ENCODE data around the gene ANKH.
"Not testable (repeated sequence)": the region's sequence is repeated elsewhere in the genome, so short reads cannot be mapped to it uniquely, and the experiment has no call there.

The ANKH gene

DNA sequence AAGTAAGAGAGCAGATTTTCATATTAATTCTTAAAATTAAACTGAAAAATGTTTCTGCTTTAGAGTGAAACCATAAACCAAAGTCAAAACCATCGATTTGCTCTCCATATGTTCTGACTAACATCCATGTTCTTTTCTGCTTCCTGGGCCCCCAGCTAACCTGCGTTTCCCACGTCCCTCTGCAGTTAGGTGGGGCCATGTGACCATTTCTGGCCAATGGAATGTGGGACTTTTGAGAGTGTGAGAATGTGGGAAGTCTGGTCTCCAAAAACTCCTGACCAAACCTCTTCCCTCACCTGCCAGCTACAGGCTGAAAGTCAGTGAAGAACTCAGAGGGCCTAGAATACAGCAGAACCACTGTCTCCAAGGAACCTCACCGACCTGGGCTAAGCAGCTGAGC lies 44.9 kb downstream of the ANKH start:
- no peak for DNase-seq (ENCODE audit: low read depth, low spot score)

DNA sequence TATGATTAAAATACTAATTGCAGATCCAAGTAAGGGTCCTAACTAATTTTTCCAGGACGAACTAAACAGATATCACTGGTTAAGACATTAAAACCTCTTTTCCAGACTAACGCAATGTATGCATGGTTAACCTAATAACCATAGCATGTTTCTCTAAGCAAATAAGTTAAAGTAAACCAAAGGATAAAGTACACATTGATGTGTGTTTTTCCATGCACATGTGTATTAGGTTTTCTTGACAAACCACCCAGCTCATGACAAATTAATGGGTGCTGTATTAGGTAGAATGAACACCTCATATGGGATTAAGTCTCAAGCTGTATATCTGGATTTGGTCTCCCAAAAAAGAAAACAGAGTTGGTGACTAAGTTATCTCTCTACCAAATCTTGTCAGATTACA lies 45.6 kb downstream of the ANKH start:
- no peak for DNase-seq (ENCODE audit: low read depth, low spot score)

DNA sequence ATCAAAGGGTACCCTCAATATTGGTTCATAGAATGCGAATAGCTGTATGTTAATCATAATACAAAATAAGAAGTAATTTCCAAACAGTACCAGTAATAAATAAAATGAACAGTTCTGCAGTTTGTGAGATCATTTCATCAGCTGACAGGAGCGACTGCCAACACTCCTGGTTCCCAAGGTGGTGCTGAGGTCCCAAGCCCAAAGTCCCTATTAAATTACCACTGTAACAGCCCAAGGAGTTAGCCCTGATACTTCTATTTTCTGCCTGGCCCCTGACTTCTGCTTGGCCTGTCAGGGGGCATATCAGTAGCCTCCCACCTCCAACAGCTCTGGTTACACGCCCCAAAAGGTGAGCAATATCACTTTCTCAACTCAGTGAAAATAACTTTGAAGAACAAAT lies 47.1 kb downstream of the ANKH start:
- DNase-seq (ENCODE audit: low read depth, low spot score), result no peak

DNA sequence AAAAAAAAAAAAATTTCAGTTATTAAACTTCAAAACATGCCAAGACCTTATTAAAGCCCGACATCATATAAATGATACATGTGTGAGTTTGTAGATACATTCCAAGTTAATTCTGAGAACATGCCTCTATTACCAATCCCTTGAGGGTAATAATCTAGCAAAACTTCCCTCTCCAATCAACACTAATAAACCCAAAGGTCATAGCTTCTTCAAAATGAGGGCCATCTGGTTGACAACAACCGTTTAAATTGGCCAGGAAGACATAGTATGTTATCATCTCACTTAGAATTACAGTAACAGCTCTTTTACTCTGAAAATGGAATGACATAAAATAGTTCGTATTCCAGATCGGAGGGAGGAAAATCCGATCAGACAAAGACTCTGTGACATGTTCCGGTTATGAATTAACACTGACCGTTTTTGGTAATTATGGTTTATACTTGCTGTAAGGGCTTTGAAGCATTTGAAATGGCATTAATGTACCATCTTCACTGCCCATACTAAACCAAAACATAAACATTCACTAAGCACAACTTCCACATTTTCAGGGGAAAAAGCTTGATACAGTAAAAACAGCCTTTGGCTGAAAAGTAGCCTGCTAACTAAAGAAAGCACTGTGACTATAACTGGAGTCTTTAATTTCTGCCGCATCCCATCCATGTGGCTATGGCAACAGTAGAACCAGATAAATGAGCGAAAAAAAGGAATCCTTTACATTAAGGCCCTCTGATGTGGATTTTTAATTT lies 50.3 kb downstream of the ANKH start:
- no peak for DNase-seq (ENCODE audit: low read depth, low spot score)

DNA sequence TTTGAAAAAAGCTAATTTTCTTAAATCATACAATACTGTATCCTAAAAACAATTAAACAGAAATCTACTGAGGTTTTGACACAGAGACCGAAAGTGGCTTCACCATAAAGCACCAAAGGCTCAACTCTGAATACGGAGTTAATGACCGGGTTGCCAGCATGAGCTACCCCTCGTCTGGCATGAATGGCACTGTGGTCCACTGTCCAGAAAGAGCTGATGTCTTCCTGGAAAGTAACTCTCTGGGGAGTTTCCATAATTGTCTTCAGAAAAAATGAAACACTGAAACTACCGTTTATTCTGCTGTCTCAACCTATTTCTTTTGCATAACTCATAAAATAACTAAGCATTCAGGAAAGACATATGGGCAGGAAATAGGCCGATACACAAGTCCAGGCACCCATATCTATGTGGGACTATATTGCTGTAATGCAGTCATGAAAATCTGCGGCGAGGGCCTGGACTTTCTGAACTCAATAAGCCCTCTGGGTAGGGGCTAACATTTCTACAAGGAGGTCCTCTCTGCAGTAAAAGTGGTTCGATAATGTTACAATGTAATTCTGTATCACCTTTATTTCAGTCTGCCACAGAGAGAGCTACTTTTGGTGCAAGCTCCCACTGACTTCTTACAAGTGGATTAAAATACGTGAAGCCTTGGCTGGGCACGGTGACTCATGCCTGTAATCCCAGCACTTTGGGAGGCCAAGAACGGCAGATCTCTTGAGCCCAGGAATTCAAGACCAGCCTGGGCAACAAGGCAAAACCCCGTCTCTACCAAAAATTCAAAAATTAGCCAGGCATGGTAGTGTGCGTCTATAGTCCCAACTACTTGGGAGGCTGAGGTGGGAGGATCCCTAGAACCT lies 52.4 kb downstream of the ANKH start:
- DNase-seq (ENCODE audit: low read depth, low spot score), result no peak

DNA sequence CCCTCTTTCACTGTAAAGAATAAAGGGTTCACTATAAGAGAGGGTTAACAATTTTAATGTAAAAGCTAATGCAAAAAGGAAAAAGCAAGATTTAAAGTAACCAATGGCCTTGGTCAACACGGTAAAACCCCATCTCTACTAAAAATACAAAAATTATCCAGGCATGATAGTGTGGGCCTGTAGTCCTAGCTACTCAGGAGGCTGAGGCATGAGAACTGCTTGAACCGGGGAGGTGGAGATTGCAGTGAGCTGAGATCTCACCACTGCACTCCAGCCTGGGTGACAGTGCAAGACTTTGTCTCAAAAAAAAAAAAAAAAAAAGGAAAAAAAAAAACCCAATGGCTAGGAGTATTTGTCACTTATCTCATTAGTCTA lies 53.8 kb downstream of the ANKH start:
- DNase-seq (ENCODE audit: low read depth, low spot score), result not testable (repeated sequence)

DNA sequence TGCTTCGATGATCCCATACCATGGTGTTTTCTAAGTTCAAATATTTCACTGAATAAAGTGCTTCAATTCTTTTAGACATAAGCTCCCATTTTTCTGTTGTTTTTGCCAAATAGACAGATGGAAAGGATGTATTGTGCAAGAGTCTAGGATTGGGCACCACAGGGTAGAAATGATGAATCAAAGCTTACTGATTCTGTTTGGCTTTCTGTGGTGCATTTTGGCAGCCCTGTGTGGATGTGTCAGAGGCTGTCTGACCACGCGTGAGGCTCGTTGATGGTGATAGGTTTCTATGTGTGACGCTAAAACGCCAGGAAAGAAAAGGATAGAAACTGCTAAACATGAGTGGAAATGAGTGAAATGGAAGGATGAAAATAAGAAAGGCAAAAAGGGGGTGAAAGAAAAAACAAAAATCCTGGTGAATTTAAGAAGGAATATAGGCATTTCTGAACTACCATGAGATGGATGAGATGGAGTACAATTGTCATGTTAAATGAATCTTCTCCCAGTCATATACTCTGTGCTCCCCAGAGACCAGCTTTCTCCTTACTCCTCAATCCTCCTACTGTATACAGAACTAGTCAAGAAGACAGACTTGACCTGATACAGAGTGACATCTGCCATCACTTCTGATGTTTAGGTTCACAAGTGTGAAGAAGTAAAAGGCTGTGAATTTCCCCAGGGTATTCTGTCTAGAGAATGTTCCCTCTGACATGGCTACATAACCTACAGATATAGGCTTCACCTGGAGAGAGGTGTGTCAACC lies 54.4 kb downstream of the ANKH start:
- DNase-seq (ENCODE audit: low read depth, low spot score), result no peak

DNA sequence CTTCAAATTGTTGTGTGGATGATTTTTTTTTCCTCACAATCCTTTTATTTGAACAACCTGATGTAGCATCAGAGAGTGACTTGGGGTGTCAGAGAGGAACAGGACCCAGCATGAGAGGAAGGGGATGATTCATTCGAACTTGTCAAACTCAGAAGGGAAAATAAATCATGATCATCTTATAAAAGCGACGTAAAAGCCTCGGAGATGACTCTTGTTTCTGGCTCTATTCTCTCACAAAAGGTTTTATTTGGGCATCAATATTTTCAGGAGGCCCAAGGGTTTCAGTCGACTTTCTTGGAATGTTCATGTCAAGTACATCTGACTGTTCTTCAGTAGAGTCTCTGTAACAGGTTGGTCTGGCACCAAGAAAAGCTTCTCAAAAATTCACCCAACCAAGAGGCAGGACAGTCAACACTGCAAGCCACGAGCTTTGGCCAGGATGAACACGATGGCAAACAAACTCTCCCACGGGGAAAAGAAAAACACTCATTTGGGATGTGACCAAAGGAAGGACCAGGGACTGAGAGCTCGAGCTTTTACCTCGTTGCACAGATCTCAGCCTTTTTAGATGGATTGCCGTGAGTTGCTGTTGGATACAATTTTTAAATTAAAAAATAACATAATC lies 55.1 kb downstream of the ANKH start:
- DNase-seq (ENCODE audit: low read depth, low spot score), result no peak

DNA sequence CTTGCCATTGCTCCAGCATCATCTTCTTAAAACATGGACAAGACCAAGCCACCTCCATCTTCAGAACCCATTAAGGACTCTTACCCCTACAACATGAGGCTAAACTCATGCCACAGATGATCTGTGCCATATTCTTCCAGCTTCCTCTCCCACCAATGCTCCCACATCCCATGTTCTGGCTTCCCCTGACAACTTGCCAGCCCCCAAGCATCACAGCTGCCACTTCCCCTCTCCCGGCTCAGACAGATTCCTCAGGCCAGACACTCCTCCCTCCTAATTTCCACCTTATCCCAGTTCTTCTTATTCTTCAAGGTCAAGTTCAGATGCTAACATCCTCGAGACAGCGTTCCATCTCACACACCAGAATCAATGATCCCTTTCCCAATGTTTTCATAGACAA lies 57.8 kb downstream of the ANKH start:
- no peak for DNase-seq (ENCODE audit: low read depth, low spot score)

DNA sequence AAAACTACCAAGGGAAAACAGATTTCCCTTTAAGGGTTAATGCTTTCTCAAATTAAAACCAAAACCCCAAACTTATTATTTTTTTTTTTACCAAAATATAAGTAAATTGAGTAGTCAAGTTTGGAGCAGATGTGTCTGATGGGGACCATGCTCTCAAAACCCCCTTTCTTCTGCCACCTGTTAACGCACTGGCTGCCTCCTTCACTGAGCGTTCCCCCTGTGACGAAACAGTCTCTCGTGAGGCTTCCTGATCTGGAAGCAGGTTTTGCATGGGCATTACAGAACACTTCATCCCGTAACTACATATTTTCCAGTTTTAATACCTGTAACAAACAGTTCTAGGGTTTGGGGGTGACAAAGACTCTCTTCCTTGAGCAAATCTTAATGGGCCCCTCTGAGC lies 59.4 kb downstream of the ANKH start:
- DNase-seq (ENCODE audit: low read depth, low spot score), result no peak

DNA sequence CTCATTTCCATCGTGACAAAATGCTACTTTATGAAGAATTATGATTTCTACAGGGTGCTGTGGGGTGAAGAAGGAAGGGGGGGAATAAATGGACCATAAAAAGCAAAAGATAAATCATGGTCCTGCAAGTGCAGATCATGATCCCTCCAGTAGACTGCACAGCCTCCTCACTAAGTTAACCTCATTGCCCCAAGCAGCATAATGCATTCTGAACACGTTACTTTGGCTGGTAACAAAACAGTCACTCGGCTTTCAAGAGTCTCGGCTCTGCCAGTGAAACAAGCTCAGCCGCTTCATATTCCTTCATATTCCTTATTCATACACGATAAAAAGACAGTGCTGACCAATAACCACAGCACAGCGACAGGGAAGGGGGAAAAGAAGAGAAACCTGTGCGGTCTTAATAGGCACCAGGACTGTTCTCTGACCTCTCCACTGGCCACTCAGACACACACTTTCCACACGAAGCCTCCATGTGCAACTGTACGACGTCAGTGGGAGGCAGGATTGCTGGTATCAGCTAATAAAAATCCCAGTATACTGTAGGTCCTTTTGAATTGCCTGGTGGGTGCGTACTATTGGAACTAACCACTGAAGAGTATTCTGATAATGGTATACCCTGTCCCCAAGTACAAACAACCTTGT lies 60.5 kb downstream of the ANKH start:
- DNase-seq (ENCODE audit: low read depth, low spot score), result no peak

DNA sequence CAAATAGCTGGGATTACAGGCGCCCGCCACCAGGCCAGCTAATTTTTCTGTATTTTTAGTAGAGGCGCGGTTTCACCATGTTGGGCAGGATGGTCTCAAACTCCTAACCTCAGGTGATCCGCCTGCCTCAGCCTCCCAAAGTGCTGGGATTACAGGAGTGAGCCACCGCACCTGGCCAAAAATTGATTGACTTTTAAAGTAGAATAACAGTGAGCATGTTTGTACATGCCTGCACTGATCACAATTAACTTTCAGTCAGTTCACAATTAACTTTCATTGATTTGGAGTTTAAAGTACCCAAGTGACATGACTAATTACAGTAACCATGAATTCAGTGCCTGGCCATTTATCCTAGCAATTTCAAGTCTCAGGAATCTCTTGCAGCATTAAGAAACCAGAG lies 61.3 kb downstream of the ANKH start:
- no peak for DNase-seq (ENCODE audit: low read depth, low spot score)

DNA sequence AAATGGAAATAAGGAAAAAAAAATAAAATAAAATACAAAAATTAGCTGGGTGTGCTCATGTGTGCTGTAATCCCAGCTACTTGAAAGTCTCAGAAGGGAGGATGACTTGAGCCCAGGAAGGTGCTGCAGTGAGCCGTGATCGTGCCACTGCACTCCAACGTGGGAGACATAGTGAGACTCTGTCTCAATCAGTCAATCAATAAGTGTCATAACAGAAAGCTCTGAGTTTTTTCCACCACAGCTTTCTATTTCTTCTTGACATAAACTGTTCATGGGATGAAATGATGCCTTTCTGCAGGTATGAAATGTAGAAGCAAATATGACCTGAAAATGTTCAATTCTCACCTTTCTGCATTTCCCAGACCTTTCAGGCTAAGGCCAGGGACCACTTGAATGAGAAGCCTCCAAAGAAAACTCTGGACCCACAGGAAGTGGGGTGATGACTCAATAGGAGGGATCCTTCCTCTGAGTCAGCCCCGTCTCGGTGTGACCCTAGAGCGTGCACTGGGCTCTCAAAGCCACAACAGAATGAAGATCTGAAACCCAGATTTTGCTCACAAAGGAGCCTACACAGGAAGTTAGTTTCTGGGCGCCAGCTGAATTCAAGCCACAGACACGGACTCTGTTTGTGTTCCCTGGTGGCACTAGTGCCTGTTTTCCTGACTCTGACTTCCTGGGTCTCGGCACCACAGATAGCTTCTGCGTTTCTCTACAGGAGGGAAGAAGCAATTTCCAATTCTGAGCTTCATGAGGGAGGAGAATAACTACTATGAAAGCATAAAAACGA lies 62.0 kb downstream of the ANKH start:
- DNase-seq (ENCODE audit: low read depth, low spot score), result no peak

DNA sequence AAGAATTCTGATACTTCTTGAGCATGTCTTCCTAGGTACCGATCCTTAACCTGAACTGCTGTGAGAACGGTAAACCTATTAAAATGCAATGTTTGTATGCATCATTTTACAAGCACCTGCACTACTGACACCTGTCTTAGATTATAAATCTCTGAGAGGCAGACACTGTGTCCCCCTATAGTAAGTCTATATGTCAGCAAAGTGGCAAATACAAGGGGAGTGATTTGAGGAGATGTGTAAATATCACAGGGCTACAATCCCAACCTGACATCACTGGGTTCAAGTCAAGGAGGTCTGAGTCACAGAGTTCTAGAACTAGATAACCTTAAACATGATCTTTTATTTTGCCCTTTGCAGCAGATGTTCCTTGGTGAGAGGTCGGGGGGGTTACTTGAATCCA lies 64.1 kb downstream of the ANKH start:
- no peak for DNase-seq (ENCODE audit: low read depth, low spot score)

DNA sequence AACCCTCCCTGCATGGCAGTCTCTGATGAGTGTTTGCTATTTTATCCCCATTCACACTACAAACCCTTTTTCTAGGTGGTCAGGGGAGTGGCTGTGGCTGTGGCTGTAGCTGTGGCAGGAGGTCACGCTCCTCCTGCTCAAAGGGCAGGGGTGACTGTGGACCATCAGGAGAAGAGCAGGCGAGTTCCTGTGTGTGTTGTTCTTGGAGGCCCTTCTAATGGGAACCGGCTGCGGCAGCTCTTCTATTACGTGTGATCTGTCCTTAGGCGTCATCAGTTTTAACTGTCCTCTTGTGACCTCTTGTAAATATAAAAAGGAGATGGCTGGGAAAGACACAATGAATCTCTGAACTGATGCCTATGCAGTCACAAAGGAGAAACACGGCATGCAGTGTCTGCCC lies 65.1 kb downstream of the ANKH start:
- no peak for DNase-seq (ENCODE audit: low read depth, low spot score)

DNA sequence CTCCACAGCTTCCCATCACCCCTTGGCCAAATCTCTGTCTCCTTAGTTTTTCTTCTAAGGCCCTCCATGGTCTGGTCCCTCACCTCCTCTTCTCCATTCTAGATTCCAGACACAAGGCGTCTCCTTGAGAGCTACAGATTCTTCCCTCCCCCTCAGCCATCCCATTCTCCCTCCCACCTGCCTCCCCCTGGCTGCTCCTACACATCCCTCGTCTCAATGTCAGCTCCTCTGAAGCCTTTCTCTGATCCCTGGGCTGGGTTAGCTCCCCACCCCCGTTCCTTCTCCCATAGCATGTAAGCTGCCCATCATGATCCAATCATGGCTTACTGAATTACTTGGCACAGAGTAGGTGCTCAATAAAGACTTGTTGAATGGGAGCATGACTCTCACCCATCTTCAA lies 69.0 kb downstream of the ANKH start:
- no peak for DNase-seq (ENCODE audit: low read depth, low spot score)

DNA sequence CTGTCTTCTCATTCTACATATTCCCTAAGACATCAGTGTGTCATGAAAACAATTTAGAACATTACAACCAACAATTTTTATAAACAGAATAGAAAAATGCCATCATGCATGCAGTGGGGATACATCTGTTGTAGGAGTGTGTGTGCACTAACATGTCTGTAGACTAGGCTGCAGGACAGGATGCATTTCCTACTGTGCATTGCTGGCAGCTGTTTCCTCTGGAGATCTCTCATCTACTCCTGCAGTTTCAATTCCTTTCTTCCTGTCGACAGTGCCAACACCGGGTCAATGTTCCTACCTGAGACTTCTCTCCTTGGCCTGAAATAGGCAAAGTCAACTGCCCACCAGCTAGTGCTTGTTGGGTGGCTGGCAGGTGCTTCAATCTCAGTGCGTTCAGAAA lies 69.8 kb downstream of the ANKH start:
- no peak for DNase-seq (ENCODE audit: low read depth, low spot score)

DNA sequence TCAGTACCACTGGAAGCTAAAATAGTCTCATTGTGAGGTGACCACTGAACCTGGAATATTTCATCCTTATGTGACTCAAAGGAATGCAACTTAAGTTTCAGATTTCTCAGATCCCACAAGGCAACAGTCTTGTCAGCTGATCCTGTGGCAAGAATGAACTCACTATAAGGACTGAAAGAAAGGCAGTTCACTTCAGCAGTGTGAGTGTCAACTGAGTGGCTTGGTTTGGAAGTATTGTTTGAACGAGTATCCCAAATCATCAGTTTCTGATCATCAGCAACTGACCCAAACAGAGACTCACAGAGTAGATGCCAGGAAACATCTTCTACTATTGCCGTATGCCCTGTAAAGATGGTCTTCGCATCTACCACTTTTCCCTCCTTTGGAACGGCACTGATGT lies 74.2 kb downstream of the ANKH start:
- not testable (repeated sequence) for DNase-seq (ENCODE audit: low read depth, low spot score)

DNA sequence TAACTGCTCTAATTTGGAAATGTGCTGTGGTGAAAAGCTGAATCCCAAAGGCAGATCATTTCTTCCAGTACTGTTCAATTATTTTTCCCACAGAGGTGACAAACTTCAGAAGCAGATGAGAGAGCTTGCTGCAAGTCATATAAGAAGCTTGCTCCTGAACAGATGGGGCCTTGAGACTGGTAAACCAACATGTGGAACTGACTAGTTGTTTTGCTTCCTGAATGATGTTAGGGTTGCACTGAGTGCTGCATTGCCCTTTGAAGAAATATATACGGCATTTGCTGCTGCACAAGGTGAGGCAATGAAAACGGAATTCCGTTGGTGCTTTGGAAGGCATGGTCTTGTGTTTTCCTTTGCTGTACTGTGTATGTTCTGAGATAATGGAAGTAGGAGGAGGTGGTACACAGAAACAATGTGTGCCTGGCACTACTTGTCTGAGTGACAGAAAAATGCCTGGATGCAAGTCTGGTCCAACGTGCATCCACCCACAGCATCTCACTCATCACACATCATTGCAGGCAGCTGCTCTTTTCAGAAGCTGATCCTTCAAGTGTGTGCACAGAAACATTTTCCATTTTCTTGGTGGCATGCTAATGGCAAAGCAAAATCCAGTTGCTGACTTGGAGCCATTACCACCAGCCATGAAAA lies 76.9 kb downstream of the ANKH start:
- no peak for DNase-seq (ENCODE audit: low read depth, low spot score)

DNA sequence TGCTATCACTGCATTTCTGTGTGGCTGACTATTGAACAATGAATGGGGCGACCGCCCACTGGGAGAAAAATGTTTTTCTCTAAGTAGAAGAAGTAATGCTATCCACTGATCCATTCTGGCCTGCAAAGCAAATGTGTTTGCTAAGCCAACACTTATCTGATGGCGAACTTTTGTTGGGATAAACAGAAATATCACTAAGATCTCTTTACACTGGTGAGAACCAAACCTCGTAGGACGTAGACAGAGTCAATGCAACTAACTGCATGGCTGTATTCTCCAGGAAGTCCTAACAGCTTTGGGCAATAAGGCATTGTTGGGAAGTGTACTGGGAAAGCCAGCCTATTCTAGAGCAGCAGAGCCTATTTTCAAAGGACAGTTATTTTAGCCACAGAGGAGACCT lies 77.7 kb downstream of the ANKH start:
- DNase-seq (ENCODE audit: low read depth, low spot score), result no peak

Measured in iPS DF 19.7 (cell line).